Measurements from ENCODE around the gene KMT2D.

KMT2D gene

DNA sequence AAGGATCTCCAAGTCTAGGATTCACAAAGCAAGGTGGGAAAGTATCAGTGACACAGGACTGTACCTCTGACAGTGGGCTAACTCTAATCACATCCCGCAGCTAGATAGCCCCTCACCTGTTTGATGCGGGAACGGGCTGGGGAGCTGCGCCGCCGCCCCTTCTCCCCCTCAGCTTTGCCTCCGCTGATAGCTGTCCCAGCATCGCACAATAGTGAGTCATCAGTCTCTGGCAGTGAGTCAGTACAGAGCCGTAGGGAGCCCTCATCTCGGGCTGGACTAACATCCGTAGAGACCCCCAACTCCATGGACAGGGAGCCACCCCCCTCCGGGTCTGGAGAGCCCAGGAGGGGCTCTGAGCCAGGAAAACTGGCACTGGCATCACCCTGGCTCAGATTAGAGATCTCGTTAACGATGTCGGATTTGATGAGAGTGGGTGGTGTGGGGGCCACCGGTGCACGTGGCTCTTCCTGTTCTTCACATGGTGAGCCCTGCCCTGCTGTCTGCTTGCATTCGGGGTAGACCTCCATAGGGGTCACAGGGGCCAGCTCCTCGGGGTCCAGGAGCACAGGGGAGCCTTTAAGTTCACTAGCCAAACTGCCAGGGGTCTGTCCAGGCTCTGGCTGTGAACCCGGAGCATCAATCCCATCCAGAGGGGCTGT, 10.9 kb downstream of the KMT2D start:
- in situ Hi-C loops (cut with HindIII; ENCODE audit: low sequenced_read_pairs) = no loop called here
- TF ChIP-seq, protein P1, sequence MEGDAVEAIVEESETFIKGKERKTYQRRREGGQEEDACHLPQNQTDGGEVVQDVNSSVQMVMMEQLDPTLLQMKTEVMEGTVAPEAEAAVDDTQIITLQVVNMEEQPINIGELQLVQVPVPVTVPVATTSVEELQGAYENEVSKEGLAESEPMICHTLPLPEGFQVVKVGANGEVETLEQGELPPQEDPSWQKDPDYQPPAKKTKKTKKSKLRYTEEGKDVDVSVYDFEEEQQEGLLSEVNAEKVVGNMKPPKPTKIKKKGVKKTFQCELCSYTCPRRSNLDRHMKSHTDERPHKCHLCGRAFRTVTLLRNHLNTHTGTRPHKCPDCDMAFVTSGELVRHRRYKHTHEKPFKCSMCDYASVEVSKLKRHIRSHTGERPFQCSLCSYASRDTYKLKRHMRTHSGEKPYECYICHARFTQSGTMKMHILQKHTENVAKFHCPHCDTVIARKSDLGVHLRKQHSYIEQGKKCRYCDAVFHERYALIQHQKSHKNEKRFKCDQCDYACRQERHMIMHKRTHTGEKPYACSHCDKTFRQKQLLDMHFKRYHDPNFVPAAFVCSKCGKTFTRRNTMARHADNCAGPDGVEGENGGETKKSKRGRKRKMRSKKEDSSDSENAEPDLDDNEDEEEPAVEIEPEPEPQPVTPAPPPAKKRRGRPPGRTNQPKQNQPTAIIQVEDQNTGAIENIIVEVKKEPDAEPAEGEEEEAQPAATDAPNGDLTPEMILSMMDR (IDR thresholded peaks at IDR 0.05; ENCODE audit: low read depth, low read length, missing control alignments) = no peak
- H3K4me3 ChIP-seq (ENCODE audit: low read depth, low read length) = no peak overlapping the region
- DNase-seq (ENCODE audit: low read depth) = peak; percentile 45

DNA sequence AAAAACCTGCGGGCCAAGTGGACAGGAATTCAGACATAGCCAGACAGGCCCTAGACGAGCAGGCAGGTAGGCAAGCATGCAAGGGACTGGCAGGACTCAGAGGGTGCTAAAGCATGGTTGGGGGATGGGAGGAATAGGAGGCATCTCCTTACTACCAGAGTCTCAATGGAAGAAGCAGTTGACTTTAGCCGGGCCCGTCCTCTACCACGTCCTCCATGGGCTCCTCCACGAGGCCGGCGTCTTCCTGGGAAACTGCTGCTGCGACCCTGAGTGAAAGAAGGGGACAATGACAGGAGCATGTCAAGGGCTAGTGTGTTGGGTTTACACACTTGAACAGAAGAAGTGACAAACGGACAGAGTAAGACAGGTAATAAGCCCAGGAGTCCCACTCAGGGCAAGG, 11.6 kb downstream of the KMT2D start:
- TF ChIP-seq, protein P1 (IDR thresholded peaks at IDR 0.05; ENCODE audit: low read depth, low read length, missing control alignments) = no peak
- in situ Hi-C loops (cut with HindIII; ENCODE audit: low sequenced_read_pairs) = no loop called here
- no peak for DNase-seq (ENCODE audit: low read depth)
- H3K4me3 ChIP-seq (ENCODE audit: low read depth, low read length) = no peak overlapping the region

DNA sequence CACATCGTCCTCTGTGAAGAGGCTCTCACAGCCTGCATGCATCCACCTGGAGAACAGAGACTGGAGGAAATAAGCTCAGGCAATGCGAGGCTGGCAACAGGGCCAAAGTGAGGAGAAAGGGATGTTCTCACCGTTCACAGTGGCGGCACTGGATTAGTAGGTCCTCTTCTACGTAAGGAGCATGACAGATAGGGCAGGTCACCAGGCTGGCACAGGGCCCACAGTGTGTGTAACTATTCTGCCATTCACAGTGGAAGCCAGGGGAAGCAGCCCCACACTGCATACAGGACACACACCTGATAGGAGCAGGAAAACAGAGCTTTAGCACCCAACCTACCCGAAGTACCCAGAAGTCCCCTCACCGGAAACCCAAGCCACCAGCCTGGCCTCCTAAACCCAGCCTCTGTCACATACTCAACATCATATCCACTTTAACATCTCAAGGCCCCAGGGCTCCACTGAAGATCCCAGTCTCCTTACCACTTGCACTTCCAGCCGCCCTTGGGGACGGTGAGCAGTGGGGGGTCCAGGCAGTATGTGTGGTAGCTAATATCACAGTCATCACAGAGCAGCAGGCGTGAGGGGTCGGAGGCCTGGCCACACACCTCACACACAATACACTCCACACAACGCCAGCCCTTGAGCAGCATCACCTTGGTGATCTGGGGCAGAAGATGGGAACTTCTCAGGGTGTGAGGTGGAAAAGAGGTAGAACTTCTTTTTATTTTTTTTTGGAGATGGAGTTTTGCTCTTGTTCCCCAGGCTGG, 14.3 kb downstream of the KMT2D start:
- TF ChIP-seq, protein P1 (IDR thresholded peaks at IDR 0.05; ENCODE audit: low read depth, low read length, missing control alignments) = no peak
- in situ Hi-C loops (cut with HindIII; ENCODE audit: low sequenced_read_pairs) = no loop called here
- DNase-seq (ENCODE audit: low read depth) = no peak
- H3K4me3 ChIP-seq (ENCODE audit: low read depth, low read length) = no peak overlapping the region

DNA sequence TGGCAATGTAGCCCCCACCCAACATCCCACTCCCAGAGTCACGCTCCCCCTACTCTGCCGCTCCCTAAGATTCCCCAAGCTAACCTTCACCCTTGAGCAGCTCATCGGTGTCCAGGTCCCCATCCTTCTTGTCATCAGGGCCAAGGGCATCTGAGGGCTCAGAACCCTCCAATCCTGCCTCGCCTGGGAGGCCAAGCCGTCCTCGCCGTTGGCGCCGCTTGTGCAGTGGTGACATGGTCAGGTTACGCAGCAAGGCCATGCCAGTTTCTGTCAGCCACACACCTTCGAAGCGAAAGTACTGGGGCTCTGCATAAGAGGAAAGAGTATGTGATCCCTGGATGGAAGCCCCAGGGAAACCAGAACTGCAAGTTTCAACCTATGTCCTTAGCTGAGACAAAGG, 15.9 kb downstream of the KMT2D start:
- no peak overlapping the region for H3K4me3 ChIP-seq (ENCODE audit: low read depth, low read length)
- DNase-seq (ENCODE audit: low read depth) = no peak
- TF ChIP-seq, protein P1 (IDR thresholded peaks at IDR 0.05; ENCODE audit: low read depth, low read length, missing control alignments) = no peak
- in situ Hi-C loops (cut with HindIII; ENCODE audit: low sequenced_read_pairs) = no loop called here

DNA sequence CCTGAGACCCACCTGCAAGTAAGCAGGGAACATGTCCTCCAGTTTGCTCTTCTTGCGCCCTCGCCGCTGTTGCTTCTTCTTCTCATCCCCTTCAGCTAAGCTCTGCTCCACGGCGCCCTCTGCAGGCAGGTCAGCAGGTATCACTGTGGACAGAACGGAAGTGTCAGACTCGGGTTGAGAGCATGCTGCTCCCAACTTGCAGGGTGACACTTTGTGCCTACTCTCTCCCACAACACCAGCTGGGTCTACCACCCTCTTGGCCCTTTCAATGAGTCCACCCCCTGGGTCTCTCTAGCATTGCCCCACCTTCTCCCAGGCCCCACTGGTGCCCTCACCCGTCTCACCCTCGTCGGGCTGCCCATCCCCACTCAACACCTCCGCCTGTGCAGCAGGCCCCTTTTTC, 16.7 kb downstream of the KMT2D start:
- H3K4me3 ChIP-seq (ENCODE audit: low read depth, low read length) = no peak overlapping the region
- in situ Hi-C loops (cut with HindIII; ENCODE audit: low sequenced_read_pairs) = no loop called here
- peak; percentile 6 for DNase-seq (ENCODE audit: low read depth)
- TF ChIP-seq, protein P1 (IDR thresholded peaks at IDR 0.05; ENCODE audit: low read depth, low read length, missing control alignments) = peak; percentile 78

DNA sequence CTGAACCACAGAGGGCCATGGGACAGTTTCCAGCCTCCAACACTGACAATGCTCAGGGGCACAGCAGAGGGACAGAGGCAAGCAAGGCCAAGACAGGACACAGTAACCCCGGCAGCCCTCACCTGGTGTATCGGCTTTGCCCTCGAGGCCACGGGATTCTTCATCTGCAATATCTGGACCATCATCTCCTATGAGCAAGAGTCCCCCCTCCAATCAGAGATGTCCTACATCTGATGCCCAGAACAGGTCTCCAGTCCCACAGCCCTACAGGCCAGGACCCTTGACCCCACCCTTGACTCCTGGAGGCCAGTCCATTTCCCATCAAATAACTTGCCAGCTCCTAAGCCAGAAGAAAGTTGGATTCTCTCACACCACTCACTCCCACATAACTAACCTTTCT, 17.4 kb downstream of the KMT2D start:
- H3K4me3 ChIP-seq (ENCODE audit: low read depth, low read length) = no peak overlapping the region
- DNase-seq (ENCODE audit: low read depth) = no peak
- TF ChIP-seq, protein P1 (IDR thresholded peaks at IDR 0.05; ENCODE audit: low read depth, low read length, missing control alignments) = no peak
- in situ Hi-C loops (cut with HindIII; ENCODE audit: low sequenced_read_pairs) = no loop called here

Measured in astrocyte of the cerebellum (primary cell).